Motor neuron (in vitro differentiated cells): Measurements from ENCODE around the gene RPLP1. TPM values are rescaled to one million over a fixed set of nuclear protein-coding genes. Genes with fewer than 3 reads are reported as not detected.

Experiments used
- ATAC-seq, 8 experiments: fragments of 200-7000 bp; cut with Tn5 transposase; replicated peaks in 6 of 8; 2 replicates each; pipeline ENCODE4 v1.8.0; 2021; ENCODE audit warnings: mild to moderate bottlenecking in 8 of 8, moderate library complexity in 8 of 8
- H3K27ac ChIP-seq, 2 donors: fragments of 250-450 bp; sonication (Bioruptor Pico); 2 replicates each; pipeline ENCODE4 v1.9.0; 2021; ENCODE audit warnings: antibody characterized with exemption in 2 of 2, mild to moderate bottlenecking in 2 of 2, moderate library complexity in 1 of 2
- H3K4me1 ChIP-seq, 2 donors: fragments of 250-450 bp; sonication (Bioruptor Pico); replicated peaks in 1 of 2; 2 replicates each; pipeline ENCODE4 v1.6.1; 2021; ENCODE audit warnings: antibody characterized with exemption in 2 of 2, mild to moderate bottlenecking in 2 of 2, moderate library complexity in 1 of 2
- H3K4me3 ChIP-seq, 5 donors: fragments of 250-450 bp; sonication (Bioruptor Pico); 2 replicates each; pipeline ENCODE4 v1.9.0; 2021; ENCODE audit warnings: antibody characterized with exemption in 5 of 5, mild to moderate bottlenecking in 5 of 5, moderate library complexity in 4 of 5
- WGBS, 10 experiments: fragments of 450-650 bp; shearing (Covaris generic); methylation state at CpG; one replicate each; pipeline ENCODE4 v1.0.0; 2022; 5-methylcytosine and 5-hydroxymethylcytosine counted together
- in situ Hi-C, 9 experiments: fragments of 400-800 bp; cut with MboI; loops; one replicate each; pipeline ENCODE4 v1.15.0; 2021; ENCODE audit warnings: low sequenced_read_pairs in 9 of 9, low pct_unique_long_range_greater_than_20kb in 2 of 9; ENCODE audit not compliant: unreplicated experiment in 9 of 9
- total RNA-seq, 8 experiments: library from RNA; unstranded; fragments of 300-600 nt; gene quantifications; 2 replicates each; pipeline versions ENCODE4 v1.2.3 to v1.2.4, GENCODE V29; 2022

RPLP1 gene
- total RNA-seq, 8 experiments from 2014 or later: 1,302 to 2,801 (median 1,475) TPM

- 3 to 78% (median 40%) methylated on average over 1 to 13 of the region's 13 CpGs; no CpG with 5 or more reads in 1 of the 10 experiments for WGBS, 10 experiments
Measured at GRCh38 chr15:69463182-69463756, 10.7 kb downstream of the RPLP1 start.

GRCh38 chr15:69465253-69465652, 12.6 kb downstream of the RPLP1 start:
- Histone ChIP-seq H3K4me3 (no peak overlapping the region), H3K27ac (no peak overlapping the region), H3K4me1 (peaks cover 13 to 25% of the 10 kb centered on the region in 2 donors)
- ATAC-seq: no peak
- in situ Hi-C loops: no loop called here
- 100% methylated on average over 1 of the region's 1 CpG; no CpG with 5 or more reads in 3 of the 10 experiments for WGBS, 10 experiments

More at GRCh38 chr15:69463182-69463756, 10.7 kb downstream of the RPLP1 start:
- Histone ChIP-seq H3K27ac (peak overlapping the region; percentile 64 to 88), H3K4me3 (peak overlapping the region; percentile 27 to 43 (median 38)), H3K4me1 (peaks cover 4 to 16% of the 10 kb centered on the region in 2 donors)
- in situ Hi-C loops: no loop called here
- ATAC-seq: peak in 2 of 8 experiments; percentile 2 to 4

- WGBS, 10 experiments: 44 to 100% (median 57%) methylated on average over 1 to 2 of the region's 2 CpGs
- no peak overlapping the region for H3K4me3 ChIP-seq
- no peak overlapping the region for H3K27ac ChIP-seq
- no peak for ATAC-seq
- H3K4me1 ChIP-seq: peaks cover 13 to 25% of the 10 kb centered on the region in 2 donors
- in situ Hi-C loops: no loop called here
Measured at GRCh38 chr15:69466733-69467132, 14.1 kb downstream of the RPLP1 start.

- Histone ChIP-seq H3K27ac (no peak overlapping the region), H3K4me3 (no peak overlapping the region), H3K4me1 (peaks cover 13 to 18% of the 10 kb centered on the region in 2 donors)
- 63 to 100% (median 86%) methylated on average over 1 to 9 of the region's 11 CpGs; no CpG with 5 or more reads in 3 of the 10 experiments for WGBS, 10 experiments
- ATAC-seq: peak in 1 of 8 experiments; percentile 21
- in situ Hi-C loops: no loop called here
Measured at GRCh38 chr15:69467636-69468035, 15.0 kb downstream of the RPLP1 start.

GRCh38 chr15:69468241-69469121, 15.9 kb downstream of the RPLP1 start:
- in situ Hi-C loops: no loop called here
- peak overlapping the region; percentile 30 to 32 for H3K27ac ChIP-seq
- H3K4me1 ChIP-seq: peaks cover 10 to 12% of the 10 kb centered on the region in 2 donors
- no peak overlapping the region for H3K4me3 ChIP-seq
- ATAC-seq: peak in 5 of 8 experiments; percentile 81 to 93 (median 86)
- 30 to 100% (median 82%) methylated on average over 2 to 9 of the region's 19 CpGs; no CpG with 5 or more reads in 4 of the 10 experiments for WGBS, 10 experiments

- Histone ChIP-seq H3K4me3 (no peak overlapping the region), H3K4me1 (peaks cover 10 to 12% of the 10 kb centered on the region in 2 donors), H3K27ac (no peak overlapping the region)
- in situ Hi-C loops: no loop called here
- no peak for ATAC-seq
- 93 to 100% (median 100%) methylated on average over 1 to 4 of the region's 8 CpGs; no CpG with 5 or more reads in 4 of the 10 experiments for WGBS, 10 experiments
Measured at GRCh38 chr15:69469467-69470201, 17.0 kb downstream of the RPLP1 start.

- ATAC-seq: no peak
- no peak overlapping the region for H3K4me3 ChIP-seq
- H3K4me1 ChIP-seq: peaks cover 10 to 12% of the 10 kb centered on the region in 2 donors
- 67 to 96% (median 73%) methylated on average over 2 to 3 of the region's 5 CpGs; no CpG with 5 or more reads in 4 of the 10 experiments for WGBS, 10 experiments
- in situ Hi-C loops: no loop called here
- no peak overlapping the region for H3K27ac ChIP-seq
Measured at GRCh38 chr15:69472046-69472445, 19.4 kb downstream of the RPLP1 start.

- WGBS, 10 experiments: 50 to 100% (median 81%) methylated on average over 1 to 4 of the region's 6 CpGs; no CpG with 5 or more reads in 3 of the 10 experiments
- peaks cover 10 to 12% of the 10 kb centered on the region in 2 donors for H3K4me1 ChIP-seq
- in situ Hi-C loops: no loop called here
- H3K27ac ChIP-seq: no peak overlapping the region
- no peak overlapping the region for H3K4me3 ChIP-seq
- no peak for ATAC-seq
Measured at GRCh38 chr15:69472562-69472961, 19.9 kb downstream of the RPLP1 start.

GRCh38 chr15:69474291-69474690, 21.7 kb downstream of the RPLP1 start:
- no peak overlapping the region for H3K4me3 ChIP-seq
- WGBS, 10 experiments: 11 to 80% (median 45%) methylated on average over 1 to 5 of the region's 5 CpGs; no CpG with 5 or more reads in 6 of the 10 experiments
- no peak overlapping the region for H3K27ac ChIP-seq
- H3K4me1 ChIP-seq: peaks cover 0 to 4% of the 10 kb centered on the region in 2 donors
- in situ Hi-C loops: no loop called here
- no peak for ATAC-seq

- WGBS, 10 experiments: 60 to 100% (median 77%) methylated on average over 1 to 4 of the region's 7 CpGs; no CpG with 5 or more reads in 2 of the 10 experiments
- Histone ChIP-seq H3K4me1 (peaks cover 0 to 4% of the 10 kb centered on the region in 2 donors), H3K27ac (no peak overlapping the region), H3K4me3 (no peak overlapping the region)
- peak in 2 of 8 experiments; percentile 5 to 8 for ATAC-seq
- in situ Hi-C loops: loop anchor here in 8 of 9 experiments (25.0 kb wide), 4 partner anchors 587 to 1012 kb away; partner anchors contain the start of gene TLE3 (in 1 of the 8)
Measured at GRCh38 chr15:69474846-69475455, 22.3 kb downstream of the RPLP1 start.

- peaks cover 0 to 4% of the 10 kb centered on the region in 2 donors for H3K4me1 ChIP-seq
- H3K27ac ChIP-seq: no peak overlapping the region
- no peak overlapping the region for H3K4me3 ChIP-seq
- in situ Hi-C loops: loop anchor here in 8 of 9 experiments (25.0 kb wide), 4 partner anchors 586 to 1011 kb away; partner anchors contain the start of gene TLE3 (in 1 of the 8)
- ATAC-seq: peak; percentile 63 to 87 (median 70)
- WGBS, 10 experiments: 0 to 100% (median 40%) methylated on average over 1 to 5 of the region's 8 CpGs; no CpG with 5 or more reads in 3 of the 10 experiments
Measured at GRCh38 chr15:69475769-69476358, 23.2 kb downstream of the RPLP1 start.
